Neural crest cell (in vitro differentiated cells): Measurements from ENCODE around the gene CLCN5. TPM values are rescaled to one million over a fixed set of nuclear protein-coding genes. Genes with fewer than 3 reads are reported as not detected.

Experiments
- DNase-seq: peaks from one replicate; pipeline ENCODE4 v3.0.0; 2021; ENCODE audit warnings: low read depth, mixed read lengths, low spot score
- H3K27ac Mint-ChIP-seq: one replicate; pipeline ENCODE4 v1.8.0; 2021; ENCODE audit warnings: mild to moderate bottlenecking, mixed read lengths; ENCODE audit not compliant: unreplicated experiment
- H3K27me3 Mint-ChIP-seq: 2 replicates; pipeline ENCODE4 v1.8.0; 2021; ENCODE audit warnings: low read depth, mild to moderate bottlenecking, mixed read lengths
- H3K36me3 Mint-ChIP-seq: 2 replicates; pipeline ENCODE4 v1.8.0; 2021; ENCODE audit warnings: low read depth, mild to moderate bottlenecking, mixed read lengths
- H3K4me1 Mint-ChIP-seq: 2 replicates; pipeline ENCODE4 v1.8.0; 2021; ENCODE audit warnings: mixed read lengths
- H3K4me3 Mint-ChIP-seq: one replicate; pipeline ENCODE4 v1.8.0; 2021; ENCODE audit warnings: mild to moderate bottlenecking, mixed read lengths
- H3K9me3 Mint-ChIP-seq: 2 replicates; pipeline ENCODE4 v1.8.0; 2021; ENCODE audit warnings: mixed read lengths
- CTCF ChIP-seq: fragments of 200-600 bp; sonication (generic); conservative IDR thresholded peaks from 2 replicates; pipeline ENCODE4 v1.5.0; 2021; ENCODE audit warnings: antibody characterized with exemption, mild to moderate bottlenecking
- total RNA-seq: library from RNA; stranded (reverse); gene quantifications from 2 replicates; pipeline ENCODE4 v1.2.1, GENCODE V29; 2021

CLCN5 gene
- total RNA-seq, 1 donor from 2014 or later = 16.7 TPM

DNA sequence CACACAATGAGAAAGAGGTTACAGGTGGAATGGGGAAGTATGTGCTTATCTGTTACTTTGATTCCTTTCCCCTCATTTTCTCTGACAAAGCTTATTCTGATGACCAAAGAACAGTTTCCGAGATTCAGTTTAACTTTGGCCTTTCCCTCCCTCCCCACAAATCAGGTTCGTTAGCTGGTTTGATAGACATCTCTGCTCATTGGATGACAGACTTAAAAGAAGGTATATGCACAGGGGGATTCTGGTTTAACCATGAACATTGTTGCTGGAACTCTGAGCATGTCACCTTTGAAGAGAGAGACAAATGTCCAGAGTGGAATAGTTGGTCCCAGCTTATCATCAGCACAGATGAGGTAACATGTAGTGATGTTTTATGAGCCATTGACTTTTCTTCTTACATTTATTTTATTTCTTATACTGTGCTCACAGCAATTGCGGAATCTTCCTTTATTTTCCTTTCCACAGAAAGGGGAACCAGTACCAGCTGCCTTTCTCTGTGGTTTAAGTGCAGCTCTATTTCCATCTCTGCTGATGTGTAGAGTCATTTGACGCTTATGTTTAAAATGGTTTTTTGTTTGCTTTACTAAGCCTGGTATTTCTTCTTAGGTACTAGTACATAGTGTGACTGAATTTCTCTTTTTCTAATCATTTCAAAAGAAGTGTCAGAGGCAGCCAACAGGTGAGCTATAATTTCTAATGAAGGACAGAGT is 153.4 kb downstream of the CLCN5 start:
- H3K4me3 Mint-ChIP-seq = no peak overlapping the region
- no peak for TF ChIP-seq CTCF
- H3K27me3 Mint-ChIP-seq = no peaks in the 10 kb centered on the region
- H3K4me1 Mint-ChIP-seq = no peaks in the 10 kb centered on the region
- no peak for DNase-seq
- peaks cover 9% of the 10 kb centered on the region for H3K36me3 Mint-ChIP-seq
- no peaks in the 10 kb centered on the region for H3K9me3 Mint-ChIP-seq
- no peak overlapping the region for H3K27ac Mint-ChIP-seq

GRCh38 chrX:50081282-50081889 is 159.0 kb downstream of the CLCN5 start:
- no peak for DNase-seq
- no peak overlapping the region for H3K27ac Mint-ChIP-seq
- H3K9me3 Mint-ChIP-seq = no peaks in the 10 kb centered on the region

GRCh38 chrX:50082741-50083140 is 160.3 kb downstream of the CLCN5 start:
- peaks cover 4% of the 10 kb centered on the region for H3K36me3 Mint-ChIP-seq
- no peak for TF ChIP-seq CTCF
- no peaks in the 10 kb centered on the region for H3K9me3 Mint-ChIP-seq
- DNase-seq = no peak
- no peak overlapping the region for H3K4me3 Mint-ChIP-seq
- H3K4me1 Mint-ChIP-seq = no peaks in the 10 kb centered on the region
- H3K27me3 Mint-ChIP-seq = no peaks in the 10 kb centered on the region
- no peak overlapping the region for H3K27ac Mint-ChIP-seq

More at GRCh38 chrX:50081282-50081889, 159.0 kb downstream of the CLCN5 start:
- TF ChIP-seq CTCF = peak; percentile 44
- Mint-ChIP-seq H3K36me3 (peaks cover 5% of the 10 kb centered on the region), H3K27me3 (no peaks in the 10 kb centered on the region), H3K4me1 (no peaks in the 10 kb centered on the region), H3K4me3 (no peak overlapping the region)

GRCh38 chrX:50088645-50089044 is 166.2 kb downstream of the CLCN5 start:
- H3K36me3 Mint-ChIP-seq = peaks cover 9% of the 10 kb centered on the region
- no peaks in the 10 kb centered on the region for H3K9me3 Mint-ChIP-seq
- no peak overlapping the region for H3K4me3 Mint-ChIP-seq

GRCh38 chrX:50093625-50094024 is 171.2 kb downstream of the CLCN5 start:
- H3K27me3 Mint-ChIP-seq = no peaks in the 10 kb centered on the region
- peaks cover 5% of the 10 kb centered on the region for H3K36me3 Mint-ChIP-seq
- no peak overlapping the region for H3K27ac Mint-ChIP-seq
- no peak for DNase-seq
- no peak for TF ChIP-seq CTCF
- no peaks in the 10 kb centered on the region for H3K9me3 Mint-ChIP-seq
- no peak overlapping the region for H3K4me3 Mint-ChIP-seq
- H3K4me1 Mint-ChIP-seq = no peaks in the 10 kb centered on the region

More at GRCh38 chrX:50088645-50089044, 166.2 kb downstream of the CLCN5 start:
- H3K4me1 Mint-ChIP-seq = no peaks in the 10 kb centered on the region
- no peak for DNase-seq
- no peak overlapping the region for H3K27ac Mint-ChIP-seq
- no peak for TF ChIP-seq CTCF
- H3K27me3 Mint-ChIP-seq = no peaks in the 10 kb centered on the region
